NCI-H82 treated with DMSO at 0.1 percent for 48 hours (cell line): ENCODE measurements around the gene ID4.
"Not testable (repeated sequence)": the region's sequence is repeated elsewhere in the genome, so short reads cannot be mapped to it uniquely, and the experiment has no call there.

ENCODE experiments used
- DNase-seq: peaks from one replicate; lab custom pipeline; 2025; ENCODE audit not compliant: unreplicated experiment; lab: John Stamatoyannopoulos, UW

ID4 gene

GRCh38 chr6:19831358-19831757, 5.8 kb upstream of the ID4 start:
- no peak for DNase-seq

DNA sequence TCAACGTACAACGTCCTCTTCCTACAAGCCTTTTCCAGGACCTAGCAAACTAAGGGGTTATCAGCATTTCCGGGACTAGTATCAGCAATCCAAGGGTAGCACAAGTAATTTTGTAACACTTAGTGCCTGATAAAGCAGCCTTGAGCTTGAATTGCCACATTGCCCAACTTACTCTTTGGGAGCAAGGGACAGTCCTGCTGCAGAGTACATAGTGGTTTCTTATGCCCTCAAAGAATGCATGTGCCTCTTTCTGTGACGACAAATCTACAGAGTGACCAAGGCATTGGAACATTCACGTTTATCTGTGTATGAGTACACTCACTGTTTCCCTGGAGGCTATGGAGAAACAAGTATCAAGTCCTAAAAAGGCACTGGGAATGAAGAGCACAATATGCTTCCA, 3.2 kb upstream of the ID4 start:
- DNase-seq = no peak

GRCh38 chr6:19834858-19835257, 2.3 kb upstream of the ID4 start:
- no peak for DNase-seq

GRCh38 chr6:19835605-19836004, 1.6 kb upstream of the ID4 start:
- DNase-seq = no peak

DNA sequence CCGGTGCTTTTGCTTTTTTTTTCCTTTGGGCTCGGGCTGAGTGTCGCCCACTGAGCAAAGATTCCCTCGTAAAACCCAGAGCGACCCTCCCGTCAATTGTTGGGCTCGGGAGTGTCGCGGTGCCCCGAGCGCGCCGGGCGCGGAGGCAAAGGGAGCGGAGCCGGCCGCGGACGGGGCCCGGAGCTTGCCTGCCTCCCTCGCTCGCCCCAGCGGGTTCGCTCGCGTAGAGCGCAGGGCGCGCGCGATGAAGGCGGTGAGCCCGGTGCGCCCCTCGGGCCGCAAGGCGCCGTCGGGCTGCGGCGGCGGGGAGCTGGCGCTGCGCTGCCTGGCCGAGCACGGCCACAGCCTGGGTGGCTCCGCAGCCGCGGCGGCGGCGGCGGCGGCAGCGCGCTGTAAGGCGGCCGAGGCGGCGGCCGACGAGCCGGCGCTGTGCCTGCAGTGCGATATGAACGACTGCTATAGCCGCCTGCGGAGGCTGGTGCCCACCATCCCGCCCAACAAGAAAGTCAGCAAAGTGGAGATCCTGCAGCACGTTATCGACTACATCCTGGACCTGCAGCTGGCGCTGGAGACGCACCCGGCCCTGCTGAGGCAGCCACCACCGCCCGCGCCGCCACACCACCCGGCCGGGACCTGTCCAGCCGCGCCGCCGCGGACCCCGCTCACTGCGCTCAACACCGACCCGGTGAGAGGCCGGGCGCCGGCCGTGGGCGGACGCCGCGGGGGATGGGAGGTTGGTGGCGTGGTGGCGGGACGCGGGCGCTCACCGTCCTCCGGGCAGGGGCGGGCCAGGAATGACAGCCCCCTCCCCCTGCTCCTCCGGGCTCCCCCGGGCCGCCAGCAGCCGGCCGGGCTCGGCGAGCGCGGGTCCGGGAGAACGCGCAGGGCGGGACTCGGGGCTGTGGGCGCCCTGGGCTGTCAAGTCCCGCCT, 606 bp downstream of the ID4 start:
- DNase-seq = no peak

GRCh38 chr6:19838442-19839236, 1.5 kb downstream of the ID4 start:
- DNase-seq = no peak

- DNase-seq = no peak
These were observed 2.0 kb downstream of the ID4 start for GRCh38 chr6:19839237-19839546.

DNA sequence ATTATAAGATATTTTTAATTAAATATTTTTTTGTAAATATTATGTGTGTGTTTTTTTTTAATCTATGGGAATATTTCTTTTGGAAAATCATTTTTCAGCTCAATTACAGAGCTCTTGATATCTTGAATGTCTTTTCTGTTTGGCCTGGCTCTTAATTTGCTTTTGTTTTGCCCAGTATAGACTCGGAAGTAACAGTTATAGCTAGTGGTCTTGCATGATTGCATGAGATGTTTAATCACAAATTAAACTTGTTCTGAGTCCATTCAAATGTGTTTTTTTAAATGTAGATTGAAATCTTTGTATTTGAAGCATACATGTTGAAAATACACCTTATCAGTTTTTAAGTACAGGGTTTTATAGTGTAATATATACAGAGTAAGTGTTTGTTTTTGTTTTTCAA, 2.6 kb downstream of the ID4 start:
- DNase-seq = no peak

DNA sequence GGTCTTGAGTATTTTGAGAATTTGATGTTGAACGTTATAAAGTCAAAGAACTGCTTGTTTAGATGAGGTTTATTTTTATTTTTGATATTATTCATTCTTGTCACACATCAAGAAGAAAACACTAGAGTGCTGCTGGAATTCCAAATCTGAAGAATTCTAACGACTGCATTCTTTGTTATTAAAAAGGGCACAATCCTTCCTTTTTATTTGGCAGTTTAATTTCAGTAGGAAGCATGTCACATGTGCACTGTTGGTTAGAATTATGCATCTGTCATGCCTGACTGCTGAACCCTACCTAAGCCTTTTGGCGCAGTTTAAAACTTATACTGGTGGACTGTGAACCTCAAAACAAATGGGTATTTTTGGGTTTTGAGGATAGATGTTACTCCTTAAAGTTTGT, 4.0 kb downstream of the ID4 start:
- no peak for DNase-seq

GRCh38 chr6:19842030-19842615, 5.0 kb downstream of the ID4 start:
- DNase-seq = no peak

GRCh38 chr6:19844689-19845088, 7.5 kb downstream of the ID4 start:
- no peak for DNase-seq

- no peak for DNase-seq
These were observed 8.3 kb downstream of the ID4 start for GRCh38 chr6:19845266-19846041.

DNA sequence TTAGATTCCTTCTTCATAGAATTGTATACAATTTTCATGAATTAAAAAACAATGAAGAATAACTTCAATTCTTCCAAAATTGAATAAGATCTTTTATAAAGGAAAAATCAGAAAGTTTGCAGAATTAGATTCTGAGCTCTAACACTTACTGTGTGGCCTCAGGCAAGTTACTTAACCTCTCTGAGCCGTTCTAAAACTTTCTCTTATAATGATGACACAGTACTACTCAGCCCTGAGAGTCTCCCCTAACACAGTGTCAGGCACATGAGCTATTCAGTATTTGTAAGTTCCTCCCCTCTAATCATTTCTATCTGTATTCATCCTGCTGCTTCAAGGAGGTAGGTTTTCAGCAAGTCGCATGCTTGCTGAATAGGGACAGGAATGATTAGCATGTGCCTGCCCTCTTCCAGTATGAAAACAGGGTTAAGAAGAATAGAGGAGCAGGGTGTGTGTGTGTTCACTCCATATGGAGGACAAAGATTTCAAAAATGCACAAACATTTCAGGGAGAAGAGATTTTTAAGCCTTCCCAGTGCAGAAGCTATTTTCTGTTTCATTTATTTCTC, 11.4 kb downstream of the ID4 start:
- DNase-seq = no peak

DNA sequence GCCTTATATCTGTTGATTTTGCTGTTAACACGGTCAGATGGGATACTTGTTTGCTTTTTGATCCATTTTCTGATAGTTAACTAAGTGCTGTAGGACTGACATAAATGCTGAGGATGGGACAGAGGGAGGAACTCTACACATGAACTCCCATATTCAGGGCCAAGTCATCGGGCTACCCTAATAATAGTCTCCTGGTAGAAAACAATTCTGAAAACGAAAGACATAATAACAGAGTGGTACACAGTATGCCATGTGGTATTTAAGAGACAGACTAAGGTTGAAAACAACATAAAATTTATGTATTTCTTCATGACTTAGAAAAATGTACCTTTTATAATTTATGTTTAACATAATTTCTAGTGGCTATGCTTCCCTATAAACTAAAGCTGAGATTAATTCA, 12.0 kb downstream of the ID4 start:
- no peak for DNase-seq

DNA sequence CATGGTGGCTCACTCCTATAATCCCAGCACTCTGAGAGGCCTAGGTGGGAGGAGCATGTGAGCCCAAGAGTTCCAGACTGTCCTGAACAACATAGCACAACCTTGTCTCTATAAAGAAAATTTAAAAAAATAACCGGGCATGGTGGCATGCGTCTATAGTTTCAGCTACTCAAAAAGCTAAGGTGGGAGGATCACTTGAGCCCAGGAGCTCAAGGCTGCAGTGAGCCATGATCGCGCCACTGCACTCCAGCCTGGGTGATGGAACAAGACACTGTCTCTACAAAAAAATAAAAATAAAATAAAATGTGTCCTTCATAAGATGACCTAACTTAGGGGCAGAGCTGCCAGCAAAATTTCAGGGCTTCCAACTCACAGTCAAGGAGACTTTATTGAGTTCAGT, 12.6 kb downstream of the ID4 start:
- no peak for DNase-seq

- DNase-seq = peak; percentile 78
These were observed 14.3 kb downstream of the ID4 start for GRCh38 chr6:19851241-19852089.

DNA sequence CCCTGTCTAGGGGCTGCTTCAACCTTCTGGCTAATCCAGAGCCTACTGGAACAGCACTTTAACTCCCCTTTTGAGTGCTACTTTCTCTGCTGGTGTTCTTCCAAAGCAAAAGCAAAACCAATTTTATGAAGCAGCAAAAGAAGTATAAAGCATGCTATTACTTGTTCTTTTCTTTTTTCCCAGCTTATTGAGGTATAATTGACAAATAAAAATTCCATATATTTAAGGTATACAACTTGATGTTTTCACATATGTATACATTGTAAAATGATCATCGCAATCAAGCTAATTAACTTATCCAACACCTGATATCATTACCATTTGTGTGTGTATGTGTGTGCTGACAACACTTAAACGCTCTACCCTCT, 14.9 kb downstream of the ID4 start:
- no peak for DNase-seq

GRCh38 chr6:19852927-19853326, 15.8 kb downstream of the ID4 start:
- no peak for DNase-seq

DNA sequence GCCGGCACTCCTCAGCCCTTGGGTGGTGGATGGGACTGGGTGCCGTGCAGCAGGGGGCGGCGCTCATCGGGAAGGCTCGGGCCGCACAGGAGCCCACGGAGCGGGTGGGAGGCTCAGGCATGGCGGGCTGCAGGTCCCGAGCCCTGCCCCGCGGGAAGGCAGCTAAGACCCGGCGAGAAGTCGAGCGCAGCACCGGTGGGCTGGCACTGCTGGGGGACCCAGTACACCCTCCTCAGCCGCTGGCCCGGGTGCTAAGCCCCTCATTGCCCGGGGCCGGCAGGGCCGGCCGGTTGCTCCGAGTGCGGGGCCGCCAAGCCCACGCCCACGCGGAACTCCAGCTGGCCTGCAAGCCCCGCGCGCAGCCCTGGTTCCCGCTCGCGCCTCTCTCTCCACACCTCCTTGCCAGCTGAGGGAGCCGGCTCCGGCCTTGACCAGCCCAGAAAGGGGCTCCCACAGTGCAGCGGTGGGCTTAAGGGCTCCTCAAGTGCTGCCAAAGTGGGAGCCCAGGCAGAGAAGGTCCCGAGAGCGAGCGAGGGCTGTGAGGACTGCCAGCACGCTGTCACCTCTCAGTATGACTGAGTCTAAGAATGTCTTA, 17.3 kb downstream of the ID4 start:
- DNase-seq = not testable (repeated sequence)

- no peak for DNase-seq
These were observed 18.4 kb downstream of the ID4 start for GRCh38 chr6:19855536-19855935.
